ENCODE measurements around the gene RHBDF1. TPM values are rescaled to one million over a fixed set of nuclear protein-coding genes. Genes with fewer than 3 reads are reported as not detected.

RHBDF1 gene
- total and polyA plus RNA-seq, 12 donors, result 2.3 to 55.7 (median 7.6) TPM

GRCh38 chr16:62968-63391 lies 9.5 kb downstream of the RHBDF1 start:
- TF ChIP-seq CTCF (IDR thresholded peaks at IDR 0.05), result no peak
- no peak for TF ChIP-seq POLR2A (IDR thresholded peaks at IDR 0.05)
- Histone ChIP-seq H3K36me3 (replicated peaks in 1 of 2) (peaks cover 0 to 14% of the 10 kb centered on the region in 2 donors), H3K27me3 (no peaks in the 10 kb centered on the region), H3K4me3 (no peak overlapping the region), H3K4me1 (replicated peaks in 1 of 2) (no peaks in the 10 kb centered on the region), H3K27ac (no peak overlapping the region), H3K9me3 (replicated peaks in 1 of 3) (no peaks in the 10 kb centered on the region)
- no peak for DNase-seq
- WGBS, 4 donors, result 91 to 97% (median 93%) methylated on average over 15 to 21 of the region's 21 CpGs
- intact Hi-C loops (cut with DNase I), result no loop called here

DNA sequence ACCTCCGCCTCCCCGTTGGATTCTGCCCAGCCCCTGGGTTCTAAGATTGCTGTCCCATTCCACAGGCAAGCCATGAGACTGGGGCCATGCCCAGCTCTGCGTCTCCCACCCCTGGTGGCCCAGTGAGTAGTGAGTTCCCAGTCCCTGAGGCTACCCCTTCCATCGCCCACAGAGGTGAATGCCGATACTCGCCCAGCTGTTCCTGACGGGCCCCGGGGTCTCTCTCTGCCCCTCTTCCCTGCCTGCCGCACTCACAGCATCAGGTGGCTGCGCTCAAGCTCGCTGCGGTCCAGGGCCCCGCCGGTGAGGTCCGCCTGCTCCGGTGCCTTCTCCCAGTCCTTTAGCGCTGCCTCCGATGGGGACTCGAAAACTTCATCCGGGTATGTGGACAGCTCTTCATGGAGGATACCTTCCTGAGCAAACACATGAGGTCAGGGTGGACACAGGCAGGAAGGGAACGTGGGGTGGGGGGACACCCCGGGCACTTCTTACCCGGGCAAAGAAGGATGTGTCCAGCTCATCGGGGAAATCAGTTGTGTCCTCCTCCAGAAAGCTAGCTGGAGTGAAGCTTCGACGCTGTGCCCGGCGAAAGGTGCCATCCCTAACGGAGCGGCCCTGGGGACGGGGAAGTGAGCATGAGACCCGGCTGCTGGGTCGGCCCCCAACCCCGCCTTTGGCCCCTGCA lies 10.0 kb downstream of the RHBDF1 start:
- H3K4me1 ChIP-seq (replicated peaks in 1 of 2), result no peaks in the 10 kb centered on the region
- no peak for DNase-seq
- no peak for TF ChIP-seq CTCF (IDR thresholded peaks at IDR 0.05)
- TF ChIP-seq POLR2A (IDR thresholded peaks at IDR 0.05), result no peak
- H3K9me3 ChIP-seq (replicated peaks in 1 of 3), result no peaks in the 10 kb centered on the region
- no peak overlapping the region for H3K4me3 ChIP-seq
- H3K27me3 ChIP-seq, result no peaks in the 10 kb centered on the region
- intact Hi-C loops (cut with DNase I), result no loop called here
- peaks cover 0 to 19% of the 10 kb centered on the region in 2 donors for H3K36me3 ChIP-seq (replicated peaks in 1 of 2)
- no peak overlapping the region for H3K27ac ChIP-seq
- 90 to 94% (median 91%) methylated on average over 21 to 34 of the region's 34 CpGs for WGBS, 4 donors

DNA sequence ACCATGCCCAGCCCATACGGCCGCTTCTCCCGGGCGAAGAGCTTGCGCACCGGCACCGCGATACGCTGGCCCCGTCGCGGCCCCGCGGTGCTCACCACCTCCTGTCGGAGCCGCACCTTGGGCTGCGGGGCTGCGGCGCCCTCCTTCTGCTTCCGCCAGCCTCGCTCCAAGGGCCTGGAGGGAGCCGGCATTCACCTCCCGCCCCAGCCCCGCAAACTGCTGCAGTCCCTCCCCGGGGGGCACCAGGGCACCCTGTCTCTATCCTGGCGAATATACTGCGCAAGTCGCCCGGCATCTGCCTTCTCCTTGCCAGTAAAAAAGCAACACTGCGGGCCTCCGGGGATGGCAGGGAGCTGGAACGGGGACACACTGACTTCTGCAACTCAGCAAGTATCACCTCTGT lies 10.6 kb downstream of the RHBDF1 start:
- peaks cover 0 to 19% of the 10 kb centered on the region in 2 donors for H3K36me3 ChIP-seq (replicated peaks in 1 of 2)
- no peaks in the 10 kb centered on the region for H3K9me3 ChIP-seq (replicated peaks in 1 of 3)
- no peaks in the 10 kb centered on the region for H3K4me1 ChIP-seq (replicated peaks in 1 of 2)
- WGBS, 4 donors, result 89 to 97% (median 91%) methylated on average over 29 to 32 of the region's 32 CpGs
- no peak for DNase-seq
- no peak overlapping the region for H3K4me3 ChIP-seq
- no peak overlapping the region for H3K27ac ChIP-seq
- no peaks in the 10 kb centered on the region for H3K27me3 ChIP-seq
- TF ChIP-seq POLR2A (IDR thresholded peaks at IDR 0.05) (no peak), CTCF (IDR thresholded peaks at IDR 0.05) (no peak)
- intact Hi-C loops (cut with DNase I), result no loop called here

DNA sequence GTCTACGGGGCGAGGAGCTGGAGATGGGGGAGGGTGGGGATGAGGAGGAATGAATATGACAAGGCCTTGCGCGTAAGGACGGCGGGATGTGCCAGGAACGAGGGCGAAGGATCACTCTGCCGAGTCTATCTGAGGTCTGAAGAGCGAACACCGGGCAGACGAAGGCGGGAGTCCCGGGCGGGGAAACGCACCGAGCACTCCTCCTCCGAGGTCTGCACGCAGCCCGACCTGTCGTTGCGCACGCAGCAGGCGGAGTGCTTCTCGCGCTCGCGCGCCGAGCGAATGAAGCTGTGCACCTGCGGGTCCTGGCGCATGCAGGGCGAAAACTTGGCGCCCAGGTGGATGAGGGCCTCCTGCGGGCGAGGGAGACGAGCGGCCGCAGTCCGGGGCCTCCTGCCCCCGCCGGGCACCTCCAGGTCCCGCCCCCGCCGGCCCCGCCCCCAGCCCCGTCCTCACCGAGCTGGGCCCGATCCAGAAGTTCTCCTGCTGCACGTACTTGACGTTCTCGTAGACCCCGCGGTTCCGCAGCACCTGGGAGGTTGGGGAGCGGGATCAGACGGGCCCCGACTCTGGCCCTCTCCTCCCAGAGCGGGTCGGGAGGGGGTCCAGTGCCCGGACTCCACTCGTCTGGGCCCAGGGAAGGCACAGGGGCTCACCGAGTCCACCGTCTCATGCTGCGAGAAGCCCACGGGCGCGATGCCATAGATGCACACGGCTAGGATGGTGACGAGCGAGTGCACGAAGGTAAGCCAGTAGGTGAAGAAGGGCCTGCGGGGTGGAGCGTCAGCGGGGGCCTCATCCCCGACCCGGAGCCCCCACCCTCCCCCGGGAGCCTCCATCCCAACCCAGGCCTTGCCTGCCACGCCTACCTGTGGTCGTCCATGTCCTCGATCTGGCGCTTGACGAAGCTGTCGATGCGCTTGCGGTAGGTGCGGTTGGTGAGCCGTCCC lies 11.2 kb downstream of the RHBDF1 start:
- no peak for DNase-seq
- no peak overlapping the region for H3K4me3 ChIP-seq
- WGBS, 4 donors, result 83 to 86% (median 84%) methylated on average over 29 to 89 of the region's 89 CpGs
- H3K36me3 ChIP-seq (replicated peaks in 1 of 2), result peaks cover 0 to 24% of the 10 kb centered on the region in 2 donors
- TF ChIP-seq POLR2A (IDR thresholded peaks at IDR 0.05), result no peak
- no peak for TF ChIP-seq CTCF (IDR thresholded peaks at IDR 0.05)
- H3K9me3 ChIP-seq (replicated peaks in 1 of 3), result no peaks in the 10 kb centered on the region
- H3K4me1 ChIP-seq (replicated peaks in 1 of 2), result no peaks in the 10 kb centered on the region
- no peaks in the 10 kb centered on the region for H3K27me3 ChIP-seq
- no peak overlapping the region for H3K27ac ChIP-seq
- intact Hi-C loops (cut with DNase I), result no loop called here
